NT2/D1 (cell line): ENCODE measurements around the gene TNS3.

Experiments
- SUZ12 ChIP-seq: IDR thresholded peaks from 2 replicates; pipeline ENCODE4 v1.6.1; 2011; ENCODE audit not compliant: insufficient read length, insufficient read depth; ENCODE audit errors: extremely low read depth
- YY1 ChIP-seq: IDR thresholded peaks from 2 replicates; pipeline ENCODE4 v1.6.1; 2011; ENCODE audit not compliant: insufficient read length, insufficient read depth
- ZNF274 ChIP-seq: IDR thresholded peaks from 2 replicates; pipeline ENCODE4 v1.6.1; 2011; ENCODE audit warnings: mild to moderate bottlenecking, low read depth, low read length

DNA sequence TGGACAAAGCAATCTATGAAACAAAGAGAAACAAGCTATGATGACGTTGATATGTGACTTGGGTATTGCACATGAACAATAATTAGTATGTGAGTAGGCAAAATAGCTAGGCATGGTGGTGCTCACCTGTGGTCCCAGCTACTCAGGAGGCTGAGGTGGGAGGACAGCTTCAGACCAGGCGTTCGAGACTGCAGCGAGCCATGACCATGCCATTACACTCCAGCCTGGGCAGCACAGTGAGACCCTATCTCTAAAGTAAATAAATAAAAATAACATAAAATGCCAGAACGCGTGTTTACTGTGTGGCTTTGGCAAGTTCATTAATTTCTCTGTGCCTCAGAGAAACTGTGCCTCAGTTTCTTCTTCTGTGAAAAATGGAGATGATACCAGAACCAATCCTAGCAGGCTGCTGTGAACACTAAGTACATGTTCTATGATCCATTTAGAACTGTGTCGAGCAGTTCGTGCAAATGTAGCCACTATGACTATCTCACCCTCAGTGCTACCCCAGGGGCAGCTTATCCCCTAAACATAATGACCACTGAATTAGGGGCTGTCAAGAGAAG is 9.3 kb upstream of the TNS3 start:
- no peak for TF ChIP-seq YY1
- TF ChIP-seq SUZ12 = no peak
- TF ChIP-seq ZNF274 = no peak
